Kidney epithelial cell (primary cell): ENCODE data around the gene NEK11. TPM values are rescaled to one million over a fixed set of nuclear protein-coding genes. Genes with fewer than 3 reads are reported as not detected.

Experiments
- DNase-seq: peaks from one replicate; pipeline ENCODE4 v3.0.0-alpha.2; 2010; ENCODE audit warnings: low read depth
- H3K27me3 ChIP-seq: 2 replicates; pipeline ENCODE4 v1.6.0; 2011; ENCODE audit warnings: low read length; ENCODE audit not compliant: control insufficient read depth, insufficient read depth
- H3K36me3 ChIP-seq: 2 replicates; pipeline ENCODE4 v1.5.1; 2011; ENCODE audit warnings: low read length; ENCODE audit not compliant: control insufficient read depth, insufficient read depth
- H3K4me3 ChIP-seq: 2 replicates; pipeline ENCODE4 v1.5.1; 2011; ENCODE audit warnings: low read depth, mild to moderate bottlenecking, control low read depth, low read length
- CTCF ChIP-seq: IDR thresholded peaks from 2 replicates; pipeline ENCODE4 v1.5.1; 2011; ENCODE audit warnings: mild to moderate bottlenecking, moderate library complexity, low read length, control low read depth, inconsistent platforms; ENCODE audit not compliant: insufficient read depth, poor library complexity, severe bottlenecking
- total RNA-seq: library from RNA; depleted of rRNA; stranded (reverse); fragments of >200 nt; gene quantifications from 2 replicates; pipeline ENCODE4 v1.2.3, GENCODE V29; 2015

Gene NEK11
- total RNA-seq, 1 donor from 2014 or later = 7.6 TPM

- DNase-seq = no peak
- Histone ChIP-seq H3K4me3 (no peak overlapping the region), H3K27me3 (no peaks in the 10 kb centered on the region), H3K36me3 (no peaks in the 10 kb centered on the region)
- no peak for TF ChIP-seq CTCF
These were observed 146.0 kb downstream of the NEK11 start for GRCh38 chr3:131172502-131173200.

DNA sequence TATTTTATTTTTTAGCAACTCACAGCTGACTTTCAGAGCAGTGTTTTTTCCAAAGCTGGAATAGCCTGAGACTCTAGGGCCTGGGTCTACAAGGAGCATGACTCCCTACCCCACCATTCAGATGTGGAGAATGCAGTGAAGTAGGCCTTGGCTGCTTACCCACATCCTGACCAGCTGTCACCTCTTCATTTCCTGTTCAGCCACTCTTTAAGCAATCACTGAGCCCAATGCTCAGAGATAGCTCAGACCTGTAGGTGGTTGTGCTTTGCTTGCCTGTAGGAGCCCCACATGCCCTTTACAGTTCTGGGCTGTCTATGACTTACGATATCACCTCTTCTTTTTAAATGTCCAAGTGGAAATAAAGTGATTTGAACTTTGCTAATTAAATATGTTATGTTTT, 148.1 kb downstream of the NEK11 start:
- Histone ChIP-seq H3K36me3 (no peaks in the 10 kb centered on the region), H3K4me3 (no peak overlapping the region), H3K27me3 (no peaks in the 10 kb centered on the region)
- no peak for TF ChIP-seq CTCF
- no peak for DNase-seq

DNA sequence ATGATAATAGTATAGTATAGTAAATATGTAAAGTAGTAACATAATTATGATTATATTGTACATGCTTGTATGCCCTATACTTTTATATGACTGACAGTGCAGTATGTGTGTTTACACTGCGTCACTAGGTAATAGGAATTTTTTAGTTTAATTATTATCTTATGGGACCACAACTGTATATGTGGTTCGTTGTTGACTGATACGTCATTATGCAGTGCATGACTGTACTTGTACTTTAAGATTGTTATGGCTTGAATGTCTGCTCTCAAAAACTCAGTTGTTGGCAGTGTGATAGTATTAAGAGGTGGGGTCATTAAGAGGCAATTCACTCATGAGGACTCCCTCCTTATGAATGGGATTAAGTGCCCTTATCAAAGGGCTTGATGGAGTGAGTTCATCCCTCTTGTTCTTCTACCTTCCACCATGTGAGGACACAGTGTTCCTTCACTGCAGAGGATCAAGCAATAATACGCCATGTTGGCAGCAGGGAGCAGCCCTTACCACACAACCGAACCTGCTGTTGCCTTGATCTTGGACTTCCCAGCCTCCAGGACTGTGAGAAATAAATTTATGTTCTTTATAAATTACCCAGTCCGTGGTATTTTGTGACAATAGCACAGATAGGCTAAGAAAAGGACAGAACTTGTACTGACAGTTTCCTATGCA, 152.2 kb downstream of the NEK11 start:
- TF ChIP-seq CTCF = no peak

DNA sequence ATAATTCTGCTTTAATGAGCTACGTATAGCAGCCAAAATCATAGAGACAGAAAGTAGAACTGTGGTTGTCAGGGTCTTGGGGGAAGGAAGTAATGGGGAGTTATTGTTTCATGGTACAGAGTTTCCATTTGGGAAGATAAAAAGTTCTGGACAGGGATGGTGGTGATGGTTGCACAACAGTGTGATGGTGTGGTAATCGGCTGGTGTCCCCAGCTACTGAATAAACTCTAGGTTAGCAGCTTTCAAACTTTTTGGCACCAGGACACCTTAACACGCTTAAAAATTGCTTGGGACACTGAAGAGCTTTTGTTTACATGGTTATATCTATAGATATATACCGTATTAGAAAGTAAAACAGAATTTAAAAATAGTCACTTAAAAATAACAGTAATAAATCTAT, 166.0 kb downstream of the NEK11 start:
- DNase-seq = no peak

More for the DNA sequence above, 152.2 kb downstream of the NEK11 start:
- DNase-seq = no peak
- Histone ChIP-seq H3K4me3 (no peak overlapping the region), H3K27me3 (no peaks in the 10 kb centered on the region), H3K36me3 (no peaks in the 10 kb centered on the region)

DNA sequence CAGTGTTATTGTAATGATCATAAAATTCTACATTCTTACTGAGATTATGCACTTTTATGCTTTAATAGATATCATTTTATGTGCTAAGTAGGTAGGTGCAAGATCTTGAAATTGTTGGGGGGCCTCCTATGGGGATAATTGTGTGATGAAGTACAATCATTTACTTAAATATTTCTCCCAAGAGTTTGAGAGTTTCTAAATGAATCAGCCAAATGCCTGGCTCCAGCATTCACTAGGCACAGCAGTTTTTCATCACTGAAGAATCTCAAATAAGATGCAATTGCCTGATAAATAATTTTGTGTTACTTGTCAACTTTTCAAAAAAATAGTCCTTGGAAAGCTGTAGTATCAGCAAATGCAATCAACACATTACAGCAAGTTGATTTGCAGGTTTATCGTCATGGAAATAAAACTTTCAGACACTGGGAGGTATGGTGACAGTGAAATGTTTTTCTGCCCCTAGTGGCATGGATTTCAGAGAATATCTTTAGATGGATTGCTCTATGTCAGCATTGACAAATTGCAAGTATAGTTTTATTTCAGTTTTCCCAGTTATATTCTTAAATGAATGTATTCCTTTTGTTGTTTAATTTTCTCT, 167.1 kb downstream of the NEK11 start:
- H3K4me3 ChIP-seq = no peak overlapping the region
- no peak for DNase-seq
- TF ChIP-seq CTCF = no peak

More for the DNA sequence above, 166.0 kb downstream of the NEK11 start:
- no peaks in the 10 kb centered on the region for H3K27me3 ChIP-seq
- no peak for TF ChIP-seq CTCF
- H3K4me3 ChIP-seq = no peak overlapping the region
- no peaks in the 10 kb centered on the region for H3K36me3 ChIP-seq

More for the DNA sequence above, 167.1 kb downstream of the NEK11 start:
- no peaks in the 10 kb centered on the region for H3K27me3 ChIP-seq
- no peaks in the 10 kb centered on the region for H3K36me3 ChIP-seq
